Measurements from ENCODE around the gene PPIL6. TPM values are rescaled to one million over a fixed set of nuclear protein-coding genes. Genes with fewer than 3 reads are reported as not detected.

PPIL6 gene
- total RNA-seq, 4 donors from 2014 or later = 2.3 to 7.4 (median 4.1) TPM

- peak; percentile 94 for ATAC-seq (ENCODE audit: low FRiP score)
- DNase-seq (ENCODE audit: low spot score) = peak; percentile 70
- no peak for TF ChIP-seq CTCF (IDR thresholded peaks at IDR 0.05)
Observed at GRCh38 chr6:109482905-109483734, 42.7 kb upstream of the PPIL6 start, which contains the start of gene ZBTB24. TSS of gene ZBTB24 (minus strand) at chr6:109483219. CDS start at chr6:109482026, 1,193 bp downstream.

GRCh38 chr6:109480993-109481480, 40.6 kb upstream of the PPIL6 start:
- no peak for ATAC-seq (ENCODE audit: low FRiP score)

GRCh38 chr6:109478841-109479624, 38.6 kb upstream of the PPIL6 start:
- DNase-seq (ENCODE audit: low spot score) (no peak), ATAC-seq (ENCODE audit: low FRiP score) (no peak)
- no peak for TF ChIP-seq CTCF (IDR thresholded peaks at IDR 0.05)

More at GRCh38 chr6:109480993-109481480, 40.6 kb upstream of the PPIL6 start:
- DNase-seq (ENCODE audit: low spot score) = no peak
- TF ChIP-seq CTCF (IDR thresholded peaks at IDR 0.05) = no peak

GRCh38 chr6:109478222-109478805, 37.9 kb upstream of the PPIL6 start:
- ATAC-seq (ENCODE audit: low FRiP score) (no peak), DNase-seq (ENCODE audit: low spot score) (no peak)
- TF ChIP-seq CTCF (IDR thresholded peaks at IDR 0.05) = no peak

GRCh38 chr6:109477725-109478124, 37.3 kb upstream of the PPIL6 start:
- no peak for ATAC-seq (ENCODE audit: low FRiP score)
- DNase-seq (ENCODE audit: low spot score) = no peak
- TF ChIP-seq CTCF (IDR thresholded peaks at IDR 0.05) = no peak

- no peak for ATAC-seq (ENCODE audit: low FRiP score)
- TF ChIP-seq CTCF (IDR thresholded peaks at IDR 0.05) = no peak
- DNase-seq (ENCODE audit: low spot score) = no peak
Observed at GRCh38 chr6:109477184-109477583, 36.8 kb upstream of the PPIL6 start.
